ENCODE measurements around the gene KRT15. TPM values are rescaled to one million over a fixed set of nuclear protein-coding genes. Genes with fewer than 3 reads are reported as not detected.
A peak's percentile ranks its signal among the peaks of the same experiment; 100 is the strongest.

KRT15 gene
- total RNA-seq, 1 donor from 2014 or later, result 24.3 TPM

GRCh38 chr17:41547921-41548843, 29.5 kb upstream of the KRT15 start:
- no peaks in the 10 kb centered on the region for H3K36me3 ChIP-seq
- no peaks in the 10 kb centered on the region for H3K9me3 ChIP-seq
- ATAC-seq (peak; percentile 68), DNase-seq (peak; percentile 76)
- TF ChIP-seq CTCF (IDR thresholded peaks at IDR 0.05), result no peak
- H3K4me1 ChIP-seq, result peaks cover 14% of the 10 kb centered on the region
- intact Hi-C loops (cut with DNase I), result loop anchor here (5.0 kb wide), 1 partner anchor 99 kb away; no protein-coding TSS in a partner anchor
- no peaks in the 10 kb centered on the region for H3K27me3 ChIP-seq
- H3K4me3 ChIP-seq, result peak overlapping the region; percentile 23
- H3K27ac ChIP-seq, result no peak overlapping the region

- ATAC-seq, result no peak
Measured at GRCh38 chr17:41547378-41547841, 28.7 kb upstream of the KRT15 start.

GRCh38 chr17:41546819-41547218, 28.1 kb upstream of the KRT15 start:
- Histone ChIP-seq H3K4me1 (peaks cover 14% of the 10 kb centered on the region), H3K27ac (no peak overlapping the region), H3K9me3 (no peaks in the 10 kb centered on the region), H3K4me3 (no peak overlapping the region), H3K27me3 (no peaks in the 10 kb centered on the region), H3K36me3 (no peaks in the 10 kb centered on the region)
- DNase-seq (no peak), ATAC-seq (no peak)
- intact Hi-C loops (cut with DNase I), result loop anchor here (5.0 kb wide), 1 partner anchor 100 kb away; no protein-coding TSS in a partner anchor
- no peak for TF ChIP-seq CTCF (IDR thresholded peaks at IDR 0.05)

More at GRCh38 chr17:41547378-41547841, 28.7 kb upstream of the KRT15 start:
- DNase-seq, result no peak
- Histone ChIP-seq H3K4me3 (no peak overlapping the region), H3K9me3 (no peaks in the 10 kb centered on the region), H3K4me1 (peaks cover 14% of the 10 kb centered on the region), H3K27ac (no peak overlapping the region), H3K27me3 (no peaks in the 10 kb centered on the region), H3K36me3 (no peaks in the 10 kb centered on the region)
- intact Hi-C loops (cut with DNase I), result loop anchor here (5.0 kb wide), 1 partner anchor 100 kb away; no protein-coding TSS in a partner anchor
- no peak for TF ChIP-seq CTCF (IDR thresholded peaks at IDR 0.05)

- no peaks in the 10 kb centered on the region for H3K9me3 ChIP-seq
- DNase-seq, result no peak
- no peak for TF ChIP-seq CTCF (IDR thresholded peaks at IDR 0.05)
- H3K4me3 ChIP-seq, result no peak overlapping the region
- H3K4me1 ChIP-seq, result peaks cover 14% of the 10 kb centered on the region
- H3K27ac ChIP-seq, result no peak overlapping the region
- H3K27me3 ChIP-seq, result no peaks in the 10 kb centered on the region
- ATAC-seq, result no peak
- no peaks in the 10 kb centered on the region for H3K36me3 ChIP-seq
- intact Hi-C loops (cut with DNase I), result loop anchor here (5.0 kb wide), 1 partner anchor 101 kb away; no protein-coding TSS in a partner anchor
Measured at GRCh38 chr17:41545829-41546410, 27.2 kb upstream of the KRT15 start.

GRCh38 chr17:41544935-41545334, 26.2 kb upstream of the KRT15 start:
- peaks cover 14% of the 10 kb centered on the region for H3K4me1 ChIP-seq
- DNase-seq (no peak), ATAC-seq (no peak)
- H3K27ac ChIP-seq, result no peak overlapping the region
- no peaks in the 10 kb centered on the region for H3K27me3 ChIP-seq
- TF ChIP-seq CTCF (IDR thresholded peaks at IDR 0.05), result no peak
- no peak overlapping the region for H3K4me3 ChIP-seq
- intact Hi-C loops (cut with DNase I), result loop anchor here (5.0 kb wide), 1 partner anchor 102 kb away; no protein-coding TSS in a partner anchor
- no peaks in the 10 kb centered on the region for H3K9me3 ChIP-seq
- H3K36me3 ChIP-seq, result no peaks in the 10 kb centered on the region
